GM18505 (cell line): Measurements from ENCODE around the gene DENND1B.
A peak's percentile ranks its signal among the peaks of the same experiment; 100 is the strongest.

Experiments
- ATAC-seq: cut with Tn5 transposase; IDR thresholded peaks from one replicate; pipeline ENCODE4 v1.9.1; 2021; ENCODE audit not compliant: unreplicated experiment
- POLR2A ChIP-seq: IDR thresholded peaks from 4 replicates; pipeline ENCODE4 v1.6.1; 2011; ENCODE audit warnings: borderline replicate concordance; ENCODE audit not compliant: insufficient read depth, insufficient read length; ENCODE audit errors: extremely low read depth

DENND1B gene

GRCh38 chr1:197775282-197776262 is at the start of gene DENND1B:
Gene DENND1B, minus strand, starts transcription at chr1:197775480. Its CDS starts 325 bp downstream, at chr1:197775155.
- ATAC-seq: peak; percentile 63
- TF ChIP-seq POLR2A: peak; percentile 38

- ATAC-seq: no peak
- no peak for TF ChIP-seq POLR2A
Observed at GRCh38 chr1:197814306-197814705, 39.0 kb upstream of the DENND1B start.

GRCh38 chr1:197813741-197814140 is 38.5 kb upstream of the DENND1B start:
- TF ChIP-seq POLR2A: no peak
- no peak for ATAC-seq

GRCh38 chr1:197811769-197812168 is 36.5 kb upstream of the DENND1B start:
- no peak for TF ChIP-seq POLR2A
- ATAC-seq: no peak

- no peak for TF ChIP-seq POLR2A
- ATAC-seq: no peak
Observed at GRCh38 chr1:197810812-197811211, 35.5 kb upstream of the DENND1B start.

GRCh38 chr1:197808880-197809279 is 33.6 kb upstream of the DENND1B start:
- no peak for ATAC-seq
- no peak for TF ChIP-seq POLR2A

GRCh38 chr1:197807739-197808453 is 32.6 kb upstream of the DENND1B start:
- no peak for TF ChIP-seq POLR2A

GRCh38 chr1:197807216-197807615 is 31.9 kb upstream of the DENND1B start:
- ATAC-seq: peak; percentile 67
- TF ChIP-seq POLR2A: no peak

More at GRCh38 chr1:197807739-197808453, 32.6 kb upstream of the DENND1B start:
- ATAC-seq: no peak

GRCh38 chr1:197806718-197807117 is 31.4 kb upstream of the DENND1B start:
- ATAC-seq: no peak
- no peak for TF ChIP-seq POLR2A

- no peak for ATAC-seq
- TF ChIP-seq POLR2A: no peak
Observed at GRCh38 chr1:197801684-197802083, 26.4 kb upstream of the DENND1B start.

GRCh38 chr1:197801111-197801482 is 25.8 kb upstream of the DENND1B start:
- no peak for ATAC-seq
- TF ChIP-seq POLR2A: no peak

- TF ChIP-seq POLR2A: no peak
Observed at GRCh38 chr1:197800379-197801110, 25.3 kb upstream of the DENND1B start.

GRCh38 chr1:197799271-197799670 is 24.0 kb upstream of the DENND1B start:
- no peak for ATAC-seq
- no peak for TF ChIP-seq POLR2A

More at GRCh38 chr1:197800379-197801110, 25.3 kb upstream of the DENND1B start:
- ATAC-seq: no peak
